ENCODE results near the gene FGGY.
"Not testable (repeated sequence)": the region's sequence is repeated elsewhere in the genome, so short reads cannot be mapped to it uniquely, and the experiment has no call there.

The FGGY gene

GRCh38 chr1:59718064-59718988 is 421.4 kb downstream of the FGGY start:
- no peak for DNase-seq

- no peak for DNase-seq
Measured at GRCh38 chr1:59718989-59719360, 422.1 kb downstream of the FGGY start.

GRCh38 chr1:59720326-59721115 is 423.6 kb downstream of the FGGY start:
- no peak for DNase-seq

- DNase-seq = no peak
Measured at GRCh38 chr1:59730302-59730701, 433.4 kb downstream of the FGGY start.

- no peak for DNase-seq
Measured at GRCh38 chr1:59730759-59731478, 434.0 kb downstream of the FGGY start.

GRCh38 chr1:59731591-59731990 is 434.7 kb downstream of the FGGY start:
- DNase-seq = no peak

GRCh38 chr1:59732214-59732955 is 435.5 kb downstream of the FGGY start:
- DNase-seq = no peak

- DNase-seq = no peak
Measured at GRCh38 chr1:59733443-59734141, 436.7 kb downstream of the FGGY start.

GRCh38 chr1:59735927-59736326 is 439.0 kb downstream of the FGGY start:
- DNase-seq = not testable (repeated sequence)

- DNase-seq = no peak
Measured at GRCh38 chr1:59736744-59737143, 439.9 kb downstream of the FGGY start.

- DNase-seq = no peak
Measured at GRCh38 chr1:59737638-59738037, 440.7 kb downstream of the FGGY start.

- DNase-seq = no peak
Measured at GRCh38 chr1:59738152-59738551, 441.3 kb downstream of the FGGY start.

- no peak for DNase-seq
Measured at GRCh38 chr1:59738591-59739015, 441.7 kb downstream of the FGGY start.

- DNase-seq = no peak
Measured at GRCh38 chr1:59739111-59739510, 442.2 kb downstream of the FGGY start.

GRCh38 chr1:59742526-59742925 is 445.6 kb downstream of the FGGY start:
- DNase-seq = no peak

- DNase-seq = no peak
Measured at GRCh38 chr1:59743324-59744091, 446.6 kb downstream of the FGGY start.

GRCh38 chr1:59747420-59748024 is 450.6 kb downstream of the FGGY start:
- DNase-seq = no peak

- DNase-seq = no peak
Measured at GRCh38 chr1:59748123-59748522, 451.2 kb downstream of the FGGY start.

GRCh38 chr1:59750328-59751003 is 453.6 kb downstream of the FGGY start:
- no peak for DNase-seq

GRCh38 chr1:59751004-59751395 is 454.1 kb downstream of the FGGY start:
- no peak for DNase-seq

All from T-helper 9 cell (primary cell).